GM12892 (cell line): ENCODE measurements around the gene HERC6.

ENCODE experiments used
- POLR2A ChIP-seq: IDR thresholded peaks from 2 replicates; pipeline ENCODE4 v1.6.1; 2011; ENCODE audit warnings: low read depth, low read length, control low read depth
- TAF1 ChIP-seq: IDR thresholded peaks from 2 replicates; pipeline ENCODE4 v1.6.1; 2011; ENCODE audit warnings: low read depth, mild to moderate bottlenecking, control low read depth, low read length, borderline replicate concordance

- TF ChIP-seq TAF1 (no peak), POLR2A (no peak)
Observed at GRCh38 chr4:88439161-88439760, 60.6 kb downstream of the HERC6 start.
